Cardiac septum (tissue), 1 donor: ENCODE data around the gene SHROOM4. TPM values are rescaled to one million over a fixed set of nuclear protein-coding genes. Genes with fewer than 3 reads are reported as not detected.

Experiments used
- DNase-seq: peaks from one replicate; pipeline ENCODE4 v3.0.0-alpha.2; 2020; ENCODE audit warnings: low spot score
- intact Hi-C: fragments of 100-400 bp; cut with DNase I; formaldehyde crosslinking; loops from one replicate; pipeline ENCODE4 v1.14.0; 2022
- total RNA-seq: library from RNA; stranded (reverse); fragmentation: NEBNext Ultra II Directional; extraction: Animal tissue kit (Norgen Biotek cat#: 25700); gene quantifications from one replicate; pipeline ENCODE4 v1.2.1, GENCODE V29; 2021
- donor health status: DM: no; HTN: no; CAD: no.

Gene SHROOM4
- total RNA-seq, 1 donor from 2014 or later, result 8.6 TPM

- no peak for DNase-seq
- intact Hi-C loops, result no loop called here
These were observed 101.2 kb downstream of the SHROOM4 start for GRCh38 chrX:50712777-50713176.

GRCh38 chrX:50711907-50712306 lies 102.1 kb downstream of the SHROOM4 start:
- DNase-seq, result no peak
- intact Hi-C loops, result no loop called here

GRCh38 chrX:50707955-50708699 lies 105.9 kb downstream of the SHROOM4 start:
- DNase-seq, result no peak
- intact Hi-C loops, result no loop called here

- intact Hi-C loops, result no loop called here
These were observed 106.6 kb downstream of the SHROOM4 start for GRCh38 chrX:50707405-50707804.

GRCh38 chrX:50705042-50705441 lies 109.0 kb downstream of the SHROOM4 start:
- no peak for DNase-seq
- intact Hi-C loops, result no loop called here

More at GRCh38 chrX:50707405-50707804, 106.6 kb downstream of the SHROOM4 start:
- DNase-seq, result no peak

GRCh38 chrX:50704360-50704759 lies 109.6 kb downstream of the SHROOM4 start:
- no peak for DNase-seq
- intact Hi-C loops, result no loop called here

GRCh38 chrX:50700921-50701320 lies 113.1 kb downstream of the SHROOM4 start:
- DNase-seq, result no peak
- intact Hi-C loops, result no loop called here

GRCh38 chrX:50698944-50699343 lies 115.0 kb downstream of the SHROOM4 start:
- DNase-seq, result no peak
- intact Hi-C loops, result no loop called here

- no peak for DNase-seq
- intact Hi-C loops, result no loop called here
These were observed 116.3 kb downstream of the SHROOM4 start for GRCh38 chrX:50697691-50698090.

GRCh38 chrX:50691820-50692219 lies 122.2 kb downstream of the SHROOM4 start:
- DNase-seq, result no peak
- intact Hi-C loops, result loop anchor here (2.0 kb wide), 1 partner anchor 297 kb away; no protein-coding TSS in a partner anchor

GRCh38 chrX:50684871-50685270 lies 129.1 kb downstream of the SHROOM4 start:
- intact Hi-C loops, result no loop called here

GRCh38 chrX:50680990-50681389 lies 133.0 kb downstream of the SHROOM4 start:
- intact Hi-C loops, result no loop called here

More at GRCh38 chrX:50684871-50685270, 129.1 kb downstream of the SHROOM4 start:
- no peak for DNase-seq

GRCh38 chrX:50677789-50678188 lies 136.2 kb downstream of the SHROOM4 start:
- no peak for DNase-seq
- intact Hi-C loops, result loop anchor here (5.0 kb wide), 1 partner anchor 35 kb away; no protein-coding TSS in a partner anchor

More at GRCh38 chrX:50680990-50681389, 133.0 kb downstream of the SHROOM4 start:
- no peak for DNase-seq

- DNase-seq, result no peak
- intact Hi-C loops, result no loop called here
These were observed 142.3 kb downstream of the SHROOM4 start for GRCh38 chrX:50671661-50672060.

GRCh38 chrX:50668860-50669259 lies 145.1 kb downstream of the SHROOM4 start:
- intact Hi-C loops, result no loop called here
- DNase-seq, result no peak

GRCh38 chrX:50648156-50648555 lies 165.8 kb downstream of the SHROOM4 start:
- DNase-seq, result no peak
- intact Hi-C loops, result no loop called here

GRCh38 chrX:50644496-50644895 lies 169.5 kb downstream of the SHROOM4 start:
- no peak for DNase-seq
- intact Hi-C loops, result loop anchor here (5.0 kb wide), 1 partner anchor 33 kb away; no protein-coding TSS in a partner anchor

- no peak for DNase-seq
- intact Hi-C loops, result loop anchor here (2.0 to 5.0 kb wide), 2 partner anchors 25 to 34 kb away; no protein-coding TSS in a partner anchor
These were observed 170.4 kb downstream of the SHROOM4 start for GRCh38 chrX:50643525-50644137.

- no peak for DNase-seq
- intact Hi-C loops, result no loop called here
These were observed 175.9 kb downstream of the SHROOM4 start for GRCh38 chrX:50638123-50638522.

- DNase-seq, result no peak
- intact Hi-C loops, result no loop called here
These were observed 178.1 kb downstream of the SHROOM4 start for GRCh38 chrX:50635817-50636365.

- intact Hi-C loops, result no loop called here
- no peak for DNase-seq
These were observed 178.8 kb downstream of the SHROOM4 start for GRCh38 chrX:50635162-50635561.
